Coronary artery (tissue), 2 donors: ENCODE results near the gene UBTF.

Experiments used
- DNase-seq: peaks from one replicate; pipeline ENCODE4 v3.0.0-alpha.2; 2017; ENCODE audit warnings: low spot score
- H3K27ac ChIP-seq, 2 donors: fragments of 200-600 bp; sonication (generic); one replicate each; pipeline ENCODE4 v1.5.1; 2016 to 2019
- H3K4me3 ChIP-seq: fragments of 200-600 bp; sonication (generic); 2 replicates; pipeline ENCODE4 v1.5.1; 2016; ENCODE audit warnings: mild to moderate bottlenecking, moderate library complexity
- TF ChIP-seq, protein P1 (sequence below): fragments of 200-600 bp; sonication (generic); IDR thresholded peaks from one replicate; pipeline ENCODE4 v1.5.1; 2019; ENCODE audit warnings: antibody characterized with exemption

The UBTF gene

DNA sequence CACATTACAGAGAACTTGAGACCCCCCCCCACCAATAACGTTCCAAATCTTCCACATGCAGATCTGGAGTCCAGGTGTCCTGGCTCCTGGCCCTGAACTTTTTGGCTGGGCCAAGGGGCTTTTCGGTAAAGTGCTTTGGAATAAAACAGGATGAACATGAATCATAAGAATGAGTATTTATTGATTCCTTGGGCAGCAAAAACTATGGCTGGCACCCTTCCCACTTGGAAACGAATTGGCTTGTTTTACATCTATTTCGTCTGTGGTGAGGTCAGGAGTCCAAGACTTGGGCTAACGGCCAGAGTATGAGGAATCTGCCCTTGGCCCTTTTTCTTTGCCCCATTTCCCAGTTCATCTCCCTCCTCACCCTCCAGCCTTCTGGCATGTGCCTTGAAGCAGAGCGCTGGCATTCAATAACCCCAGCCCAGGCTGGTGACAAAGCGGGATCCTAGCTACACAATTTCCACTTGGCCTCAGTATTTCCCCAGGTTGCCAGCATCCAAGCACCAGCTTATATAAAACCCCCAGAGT is 4.1 kb upstream of the UBTF start:
- no peak overlapping the region for H3K4me3 ChIP-seq

DNA sequence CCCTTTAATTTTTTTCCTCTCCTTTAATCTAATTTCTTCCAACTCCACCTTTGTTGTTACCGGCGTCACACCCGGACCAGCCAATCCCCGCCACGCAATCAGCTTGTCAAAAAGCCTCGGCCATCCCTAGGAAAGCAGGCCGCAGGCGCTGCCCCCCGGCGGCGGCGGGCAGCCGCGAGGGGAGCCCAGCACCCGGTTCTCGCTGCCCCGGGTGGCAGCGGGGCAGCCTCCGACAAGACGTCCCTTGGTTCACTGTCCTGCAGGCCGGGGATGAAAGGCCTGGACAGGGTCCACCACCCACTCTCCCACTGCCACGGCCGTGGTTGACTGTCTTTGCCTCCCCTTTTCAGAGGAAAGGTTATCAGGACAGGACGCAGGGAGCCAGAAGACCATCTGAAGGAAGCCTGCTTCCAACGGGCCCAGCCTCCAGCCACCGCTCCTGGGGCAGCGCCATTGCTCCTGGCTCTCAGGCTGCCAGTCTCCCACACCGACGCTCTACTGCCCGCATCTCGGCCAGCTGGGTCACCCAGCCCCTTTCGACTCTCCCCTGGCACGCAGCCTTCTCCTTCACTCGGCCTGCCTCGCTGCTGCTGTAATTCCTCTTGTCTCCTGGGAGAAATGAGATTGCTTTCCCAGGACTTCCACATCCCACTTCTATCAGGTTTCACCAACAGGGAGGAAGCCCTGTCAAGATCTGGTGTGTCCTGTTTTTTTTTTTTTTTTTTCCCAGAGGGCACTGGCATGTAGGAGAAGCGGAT is 2.8 kb upstream of the UBTF start:
- TF ChIP-seq, protein P1, sequence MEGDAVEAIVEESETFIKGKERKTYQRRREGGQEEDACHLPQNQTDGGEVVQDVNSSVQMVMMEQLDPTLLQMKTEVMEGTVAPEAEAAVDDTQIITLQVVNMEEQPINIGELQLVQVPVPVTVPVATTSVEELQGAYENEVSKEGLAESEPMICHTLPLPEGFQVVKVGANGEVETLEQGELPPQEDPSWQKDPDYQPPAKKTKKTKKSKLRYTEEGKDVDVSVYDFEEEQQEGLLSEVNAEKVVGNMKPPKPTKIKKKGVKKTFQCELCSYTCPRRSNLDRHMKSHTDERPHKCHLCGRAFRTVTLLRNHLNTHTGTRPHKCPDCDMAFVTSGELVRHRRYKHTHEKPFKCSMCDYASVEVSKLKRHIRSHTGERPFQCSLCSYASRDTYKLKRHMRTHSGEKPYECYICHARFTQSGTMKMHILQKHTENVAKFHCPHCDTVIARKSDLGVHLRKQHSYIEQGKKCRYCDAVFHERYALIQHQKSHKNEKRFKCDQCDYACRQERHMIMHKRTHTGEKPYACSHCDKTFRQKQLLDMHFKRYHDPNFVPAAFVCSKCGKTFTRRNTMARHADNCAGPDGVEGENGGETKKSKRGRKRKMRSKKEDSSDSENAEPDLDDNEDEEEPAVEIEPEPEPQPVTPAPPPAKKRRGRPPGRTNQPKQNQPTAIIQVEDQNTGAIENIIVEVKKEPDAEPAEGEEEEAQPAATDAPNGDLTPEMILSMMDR, result no peak
- Histone ChIP-seq H3K4me3 (peak overlapping the region; percentile 89), H3K27ac (peak overlapping the region; percentile 98)
- DNase-seq, result peak; percentile 88

More for the DNA sequence above, 4.1 kb upstream of the UBTF start:
- H3K27ac ChIP-seq, result peak overlapping the region; percentile 4 to 98
- TF ChIP-seq, protein P1, result no peak
- DNase-seq, result no peak

- Histone ChIP-seq H3K4me3 (peak overlapping the region; percentile 89), H3K27ac (peak overlapping the region; percentile 98)
- DNase-seq, result no peak
- TF ChIP-seq, protein P1, result no peak
Measured at GRCh38 chr17:44221862-44222111, 2.3 kb upstream of the UBTF start.

DNA sequence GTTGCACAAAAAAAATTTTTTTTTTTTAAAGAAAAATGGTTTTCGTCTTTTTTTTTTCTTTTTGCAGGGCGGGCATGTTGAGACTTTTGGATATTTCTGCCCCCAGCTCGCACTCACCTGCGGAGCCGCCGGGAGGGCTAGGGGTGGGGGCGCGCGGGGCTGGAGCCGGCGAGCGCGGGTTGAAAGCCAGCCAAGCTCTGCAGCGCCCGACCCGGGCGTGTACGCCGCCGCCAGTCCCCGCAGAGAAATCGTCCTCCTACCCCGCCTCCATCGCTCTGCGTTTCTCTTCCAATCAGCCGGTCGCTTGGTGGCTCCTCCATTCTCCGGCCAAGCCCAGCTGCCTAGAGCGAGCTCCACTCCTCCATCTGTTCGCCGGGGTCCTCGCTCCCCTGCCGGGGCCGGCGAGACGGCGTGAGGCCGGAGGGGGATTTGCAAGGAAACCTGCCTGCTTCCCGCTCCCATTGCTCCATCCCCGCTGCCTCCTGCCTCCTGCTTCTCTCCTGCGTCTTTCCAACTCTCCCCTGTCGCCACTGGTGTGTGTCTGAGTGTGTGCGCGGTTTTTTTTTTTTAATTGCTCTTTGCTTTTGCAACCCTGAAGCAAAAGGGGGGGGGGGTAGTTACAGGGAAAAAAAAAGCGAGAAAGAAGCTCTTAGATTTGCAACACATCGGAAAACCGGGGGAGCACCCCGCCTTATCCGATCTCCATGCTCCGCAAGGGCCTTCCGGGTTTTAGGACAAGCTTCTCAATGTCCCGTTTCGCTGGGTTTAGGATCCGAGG is 1.8 kb upstream of the UBTF start:
- TF ChIP-seq, protein P1, result no peak
- H3K4me3 ChIP-seq, result peak overlapping the region; percentile 89
- DNase-seq, result peak; percentile 87
- H3K27ac ChIP-seq, result peak overlapping the region; percentile 98

DNA sequence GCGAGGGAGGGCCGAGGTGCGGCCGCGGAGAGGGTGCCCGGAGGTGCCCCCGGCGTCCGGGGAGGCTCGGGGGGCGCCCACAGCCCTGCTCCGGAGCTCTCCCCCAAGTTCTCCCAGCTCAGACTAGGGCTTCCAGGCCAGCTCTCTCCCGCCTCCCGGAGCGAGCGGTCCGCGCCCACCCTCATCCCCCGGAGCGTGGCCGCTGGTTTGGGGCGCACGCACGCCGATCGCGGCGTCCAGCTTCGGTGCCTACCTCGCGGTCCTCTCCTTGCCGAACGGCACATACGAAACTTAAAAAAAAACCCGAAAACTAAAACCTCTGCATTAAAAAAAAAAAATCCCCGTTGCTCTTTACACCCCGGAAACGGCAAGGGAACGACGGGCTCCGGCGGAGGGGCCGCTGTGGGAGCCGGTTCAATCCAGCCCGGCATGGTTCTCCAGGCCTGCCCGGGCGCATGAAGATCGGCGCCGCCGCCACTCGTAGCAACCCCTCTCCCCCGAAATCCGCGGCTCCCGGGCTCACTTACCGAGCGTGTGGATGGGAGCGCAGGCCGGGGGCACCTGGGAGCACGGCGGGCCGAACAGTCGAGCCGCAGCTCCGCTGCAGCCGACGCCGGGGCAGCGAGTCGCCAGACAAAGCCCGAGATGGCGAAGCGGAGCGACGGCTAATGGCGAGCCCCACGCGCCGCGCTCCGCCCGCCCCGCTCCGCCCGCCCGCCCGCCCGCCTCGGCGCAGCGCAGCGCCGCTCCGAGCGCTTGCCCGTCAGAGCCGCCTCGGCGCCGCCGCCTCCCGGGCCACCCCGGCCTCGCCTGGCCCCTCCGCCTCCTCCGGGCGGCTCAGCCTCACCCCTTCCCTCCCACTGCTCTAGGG is 973 bp upstream of the UBTF start:
- TF ChIP-seq, protein P1, result no peak
- H3K27ac ChIP-seq, result peak overlapping the region; percentile 98
- DNase-seq, result no peak
- H3K4me3 ChIP-seq, result peak overlapping the region; percentile 89

DNA sequence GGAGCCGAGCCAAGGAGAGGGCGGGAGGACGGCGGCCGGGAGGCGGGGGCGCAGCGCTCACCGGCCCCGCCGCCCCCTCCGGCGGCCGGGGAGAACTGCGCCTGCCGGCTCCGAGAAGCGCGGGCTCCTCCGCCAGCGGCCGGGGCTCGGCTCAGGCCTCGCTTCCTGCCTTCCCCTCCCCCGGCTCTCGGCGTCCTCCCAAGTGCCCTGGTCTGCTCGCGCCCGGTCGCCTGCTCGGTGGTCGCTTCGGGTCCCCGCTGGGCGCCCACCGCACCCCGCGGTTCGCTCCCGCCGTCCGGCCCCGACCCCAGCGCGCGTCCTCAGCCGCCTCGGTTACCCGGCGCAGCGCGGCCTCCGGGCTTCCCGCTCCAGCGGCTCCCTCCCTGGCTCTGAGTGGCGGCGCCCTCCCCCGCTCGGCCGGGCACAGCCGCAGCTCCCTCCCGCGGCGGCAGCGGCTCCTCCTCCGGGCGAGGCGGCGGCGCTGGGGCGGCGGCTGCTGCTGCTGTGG is 313 bp downstream of the UBTF start:
- Histone ChIP-seq H3K4me3 (peak overlapping the region; percentile 89), H3K27ac (peak overlapping the region; percentile 98)
- peak; percentile 80 for DNase-seq
- TF ChIP-seq, protein P1, result no peak
